Measurements from ENCODE around the gene COPA.

COPA gene

GRCh38 chr1:160328184-160328583, 14.9 kb downstream of the COPA start:
- TF ChIP-seq CTCF (IDR thresholded peaks at IDR 0.05; ENCODE audit: low read length, missing control alignments), result no peak
- no peak for DNase-seq (ENCODE audit: low read depth)
- no peak overlapping the region for H3K4me3 ChIP-seq (replicated peaks; ENCODE audit: low read depth, low read length)

GRCh38 chr1:160326418-160326817, 16.6 kb downstream of the COPA start:
- no peak for DNase-seq (ENCODE audit: low read depth)
- TF ChIP-seq CTCF (IDR thresholded peaks at IDR 0.05; ENCODE audit: low read length, missing control alignments), result no peak

GRCh38 chr1:160325252-160325651, 17.8 kb downstream of the COPA start:
- H3K4me3 ChIP-seq (replicated peaks; ENCODE audit: low read depth, low read length), result no peak overlapping the region
- TF ChIP-seq CTCF (IDR thresholded peaks at IDR 0.05; ENCODE audit: low read length, missing control alignments), result no peak
- DNase-seq (ENCODE audit: low read depth), result no peak

More at GRCh38 chr1:160326418-160326817, 16.6 kb downstream of the COPA start:
- H3K4me3 ChIP-seq (replicated peaks; ENCODE audit: low read depth, low read length), result no peak overlapping the region

GRCh38 chr1:160322831-160323230, 20.2 kb downstream of the COPA start:
- H3K4me3 ChIP-seq (replicated peaks; ENCODE audit: low read depth, low read length), result no peak overlapping the region
- no peak for TF ChIP-seq CTCF (IDR thresholded peaks at IDR 0.05; ENCODE audit: low read length, missing control alignments)
- no peak for DNase-seq (ENCODE audit: low read depth)

GRCh38 chr1:160315359-160315758, 27.7 kb downstream of the COPA start:
- H3K4me3 ChIP-seq (replicated peaks; ENCODE audit: low read depth, low read length), result no peak overlapping the region
- no peak for TF ChIP-seq CTCF (IDR thresholded peaks at IDR 0.05; ENCODE audit: low read length, missing control alignments)
- no peak for DNase-seq (ENCODE audit: low read depth)

GRCh38 chr1:160309571-160309970, 33.5 kb downstream of the COPA start:
- DNase-seq (ENCODE audit: low read depth), result no peak
- H3K4me3 ChIP-seq (replicated peaks; ENCODE audit: low read depth, low read length), result no peak overlapping the region
- TF ChIP-seq CTCF (IDR thresholded peaks at IDR 0.05; ENCODE audit: low read length, missing control alignments), result no peak

DNA sequence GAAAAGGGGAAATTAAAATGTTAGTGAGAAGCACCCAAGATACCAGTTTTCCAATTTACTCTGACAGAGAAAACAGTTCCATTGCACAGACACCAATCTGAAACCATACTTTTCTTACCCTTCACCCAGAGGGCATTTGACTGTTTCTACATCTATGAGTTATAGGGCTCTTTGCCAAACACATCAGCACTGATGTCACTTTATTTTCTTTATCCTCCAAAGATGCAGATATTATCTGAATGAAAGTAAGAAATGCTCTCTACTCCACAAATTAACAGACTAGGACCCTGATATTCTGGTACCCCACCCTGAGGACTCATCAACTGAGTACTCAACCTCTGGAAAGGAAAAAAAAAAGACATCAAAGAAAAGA, 33.9 kb downstream of the COPA start:
- no peak overlapping the region for H3K4me3 ChIP-seq (replicated peaks; ENCODE audit: low read depth, low read length)
- DNase-seq (ENCODE audit: low read depth), result peak; percentile 30
- TF ChIP-seq CTCF (IDR thresholded peaks at IDR 0.05; ENCODE audit: low read length, missing control alignments), result no peak
